GM13977 (cell line): ENCODE measurements around the gene PMP22.

ENCODE experiments used
- DNase-seq: peaks from one replicate; pipeline ENCODE4 v3.0.0; 2012; ENCODE audit warnings: low spot score
- CTCF ChIP-seq: IDR thresholded peaks from 2 replicates; pipeline ENCODE4 v1.5.1; 2012; ENCODE audit warnings: mild to moderate bottlenecking, control low read depth; ENCODE audit not compliant: insufficient read depth; ENCODE audit errors: extremely low read depth, missing control alignments
- in situ Hi-C: fragments of 300-500 bp; cut with MboI; formaldehyde crosslinking; loops from one replicate; pipeline ENCODE4 v1.12.0; 2022; ENCODE audit warnings: low sequenced_read_pairs, low pct_unique_long_range_greater_than_20kb, mixed read lengths, inconsistent platforms; ENCODE audit not compliant: unreplicated experiment

Gene PMP22

GRCh38 chr17:15265131-15265530, at the start of gene PMP22:
Gene PMP22, minus strand, starts transcription at chr17:15265326. Its CDS starts 4,599 bp downstream, at chr17:15260727.
- no peak for DNase-seq
- no peak for TF ChIP-seq CTCF
- in situ Hi-C loops = loop anchor here (25.0 kb wide), 1 partner anchor 247 kb away; no protein-coding TSS in a partner anchor

GRCh38 chr17:15311996-15312395, 46.9 kb upstream of the PMP22 start:
- no peak for TF ChIP-seq CTCF
- in situ Hi-C loops = no loop called here
- DNase-seq = no peak

GRCh38 chr17:15309793-15310192, 44.7 kb upstream of the PMP22 start:
- in situ Hi-C loops = no loop called here
- DNase-seq = no peak
- TF ChIP-seq CTCF = no peak

GRCh38 chr17:15309236-15309635, 44.1 kb upstream of the PMP22 start:
- no peak for TF ChIP-seq CTCF
- in situ Hi-C loops = no loop called here
- no peak for DNase-seq

GRCh38 chr17:15308758-15309157, 43.6 kb upstream of the PMP22 start:
- DNase-seq = no peak
- in situ Hi-C loops = no loop called here
- no peak for TF ChIP-seq CTCF

- DNase-seq = no peak
- TF ChIP-seq CTCF = no peak
- in situ Hi-C loops = no loop called here
Observed at GRCh38 chr17:15307710-15308111, 42.6 kb upstream of the PMP22 start.

GRCh38 chr17:15303851-15304250, 38.7 kb upstream of the PMP22 start:
- TF ChIP-seq CTCF = no peak
- in situ Hi-C loops = no loop called here
- no peak for DNase-seq
